Mesothelial cell of epicardium (in vitro differentiated cells): ENCODE results near the gene FAM107B. TPM values are rescaled to one million over a fixed set of nuclear protein-coding genes. Genes with fewer than 3 reads are reported as not detected.

ENCODE experiments used
- DNase-seq, 2 experiments: peaks; one replicate each; pipeline ENCODE4 v3.0.0; 2021; ENCODE audit warnings: low spot score in 2 of 2; ENCODE audit not compliant: unreplicated experiment in 2 of 2
- H3K27ac Mint-ChIP-seq: 2 replicates; pipeline ENCODE4 v1.8.0; 2021; ENCODE audit warnings: mixed read lengths
- H3K27me3 Mint-ChIP-seq: 2 replicates; pipeline ENCODE4 v1.8.0; 2021; ENCODE audit warnings: low read depth, mixed read lengths
- H3K36me3 Mint-ChIP-seq: 2 replicates; pipeline ENCODE4 v1.8.0; 2021; ENCODE audit warnings: mixed read lengths
- H3K4me1 Mint-ChIP-seq: 2 replicates; pipeline ENCODE4 v1.8.0; 2021; ENCODE audit warnings: mixed read lengths
- H3K4me3 Mint-ChIP-seq: 2 replicates; pipeline ENCODE4 v1.8.0; 2021; ENCODE audit warnings: mild to moderate bottlenecking, moderate library complexity, mixed read lengths
- H3K9me3 Mint-ChIP-seq: 2 replicates; pipeline ENCODE4 v1.8.0; 2021; ENCODE audit warnings: mixed read lengths
- total RNA-seq: library from RNA; stranded (reverse); gene quantifications from 3 replicates; pipeline ENCODE4 v1.2.1, GENCODE V29; 2021
- TF ChIP-seq, protein P1 (sequence below): fragments of 200-600 bp; sonication (generic); IDR thresholded peaks from one replicate; pipeline ENCODE4 v1.5.0; 2021; ENCODE audit warnings: antibody characterized with exemption; ENCODE audit not compliant: unreplicated experiment

FAM107B gene
- total RNA-seq, 1 donor from 2014 or later, result 23.5 TPM

DNA sequence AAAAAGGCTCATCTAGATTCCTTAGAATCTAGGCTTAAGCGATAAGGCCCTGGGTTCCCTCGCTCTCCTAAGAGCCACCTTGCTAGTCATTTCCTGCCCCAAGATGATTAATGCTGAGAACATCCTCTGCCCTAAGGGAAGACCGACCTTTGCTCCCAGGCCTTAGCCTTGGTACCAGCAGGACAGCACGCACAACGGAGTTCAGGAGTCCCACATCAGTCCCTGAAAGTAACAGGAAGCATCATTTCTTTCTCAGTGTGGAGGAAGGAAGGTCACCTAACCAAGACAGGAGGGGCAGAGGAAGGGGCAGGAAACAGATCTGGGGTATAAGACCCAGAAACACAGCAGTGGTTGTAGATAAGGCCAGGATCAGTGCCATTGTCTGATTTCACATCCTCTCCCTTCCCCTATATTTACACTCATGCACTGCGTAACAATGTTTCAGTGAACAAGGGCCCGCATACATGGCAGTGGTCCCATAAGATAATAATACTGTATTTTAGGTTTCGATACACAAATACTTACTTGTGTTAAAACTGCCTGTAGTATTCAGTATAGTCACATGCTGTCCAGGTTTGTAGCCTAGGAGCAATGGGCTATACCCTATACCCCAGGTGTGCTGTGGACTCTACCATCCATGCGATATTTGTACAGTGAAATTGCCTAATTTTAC, 8.1 kb upstream of the FAM107B start:
- Mint-ChIP-seq H3K27ac (no peak overlapping the region), H3K4me3 (no peak overlapping the region), H3K27me3 (no peaks in the 10 kb centered on the region), H3K4me1 (peaks cover 7% of the 10 kb centered on the region), H3K9me3 (peaks cover 8% of the 10 kb centered on the region), H3K36me3 (no peaks in the 10 kb centered on the region)
- DNase-seq, result no peak
- TF ChIP-seq, protein P1, sequence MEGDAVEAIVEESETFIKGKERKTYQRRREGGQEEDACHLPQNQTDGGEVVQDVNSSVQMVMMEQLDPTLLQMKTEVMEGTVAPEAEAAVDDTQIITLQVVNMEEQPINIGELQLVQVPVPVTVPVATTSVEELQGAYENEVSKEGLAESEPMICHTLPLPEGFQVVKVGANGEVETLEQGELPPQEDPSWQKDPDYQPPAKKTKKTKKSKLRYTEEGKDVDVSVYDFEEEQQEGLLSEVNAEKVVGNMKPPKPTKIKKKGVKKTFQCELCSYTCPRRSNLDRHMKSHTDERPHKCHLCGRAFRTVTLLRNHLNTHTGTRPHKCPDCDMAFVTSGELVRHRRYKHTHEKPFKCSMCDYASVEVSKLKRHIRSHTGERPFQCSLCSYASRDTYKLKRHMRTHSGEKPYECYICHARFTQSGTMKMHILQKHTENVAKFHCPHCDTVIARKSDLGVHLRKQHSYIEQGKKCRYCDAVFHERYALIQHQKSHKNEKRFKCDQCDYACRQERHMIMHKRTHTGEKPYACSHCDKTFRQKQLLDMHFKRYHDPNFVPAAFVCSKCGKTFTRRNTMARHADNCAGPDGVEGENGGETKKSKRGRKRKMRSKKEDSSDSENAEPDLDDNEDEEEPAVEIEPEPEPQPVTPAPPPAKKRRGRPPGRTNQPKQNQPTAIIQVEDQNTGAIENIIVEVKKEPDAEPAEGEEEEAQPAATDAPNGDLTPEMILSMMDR, result no peak

- no peak for DNase-seq
- TF ChIP-seq, protein P1, result no peak
- Mint-ChIP-seq H3K27ac (no peak overlapping the region), H3K36me3 (no peaks in the 10 kb centered on the region), H3K9me3 (peaks cover 8% of the 10 kb centered on the region), H3K4me1 (peaks cover 7% of the 10 kb centered on the region), H3K27me3 (no peaks in the 10 kb centered on the region), H3K4me3 (no peak overlapping the region)
Observed at GRCh38 chr10:14781763-14782162, 7.1 kb upstream of the FAM107B start.

GRCh38 chr10:14779001-14779651, 4.4 kb upstream of the FAM107B start:
- Mint-ChIP-seq H3K36me3 (no peaks in the 10 kb centered on the region), H3K4me3 (no peak overlapping the region), H3K9me3 (no peaks in the 10 kb centered on the region), H3K4me1 (peaks cover 7% of the 10 kb centered on the region), H3K27me3 (peaks cover 4% of the 10 kb centered on the region), H3K27ac (no peak overlapping the region)
- DNase-seq, result no peak
- TF ChIP-seq, protein P1, result no peak

GRCh38 chr10:14776546-14776945, 1.8 kb upstream of the FAM107B start:
- Mint-ChIP-seq H3K36me3 (no peaks in the 10 kb centered on the region), H3K27me3 (peaks cover 4% of the 10 kb centered on the region), H3K4me3 (no peak overlapping the region), H3K4me1 (peaks cover 7% of the 10 kb centered on the region), H3K9me3 (no peaks in the 10 kb centered on the region), H3K27ac (no peak overlapping the region)
- no peak for DNase-seq
- TF ChIP-seq, protein P1, result no peak

- no peak for DNase-seq
- H3K9me3 Mint-ChIP-seq, result no peaks in the 10 kb centered on the region
- no peak overlapping the region for H3K27ac Mint-ChIP-seq
- no peaks in the 10 kb centered on the region for H3K36me3 Mint-ChIP-seq
- TF ChIP-seq, protein P1, result no peak
- H3K4me3 Mint-ChIP-seq, result no peak overlapping the region
- peaks cover 11% of the 10 kb centered on the region for H3K4me1 Mint-ChIP-seq
- peaks cover 4% of the 10 kb centered on the region for H3K27me3 Mint-ChIP-seq
Observed at GRCh38 chr10:14775656-14776055, 959 bp upstream of the FAM107B start.
